Measurements from ENCODE around the gene YRDC. TPM values are rescaled to one million over a fixed set of nuclear protein-coding genes. Genes with fewer than 3 reads are reported as not detected.

Gene YRDC
- total and polyA plus RNA-seq, 2 donors (not counting 3 experiments of a cell fraction or from before 2014, with no cell fraction given): 19.2 to 20.5 TPM

DNA sequence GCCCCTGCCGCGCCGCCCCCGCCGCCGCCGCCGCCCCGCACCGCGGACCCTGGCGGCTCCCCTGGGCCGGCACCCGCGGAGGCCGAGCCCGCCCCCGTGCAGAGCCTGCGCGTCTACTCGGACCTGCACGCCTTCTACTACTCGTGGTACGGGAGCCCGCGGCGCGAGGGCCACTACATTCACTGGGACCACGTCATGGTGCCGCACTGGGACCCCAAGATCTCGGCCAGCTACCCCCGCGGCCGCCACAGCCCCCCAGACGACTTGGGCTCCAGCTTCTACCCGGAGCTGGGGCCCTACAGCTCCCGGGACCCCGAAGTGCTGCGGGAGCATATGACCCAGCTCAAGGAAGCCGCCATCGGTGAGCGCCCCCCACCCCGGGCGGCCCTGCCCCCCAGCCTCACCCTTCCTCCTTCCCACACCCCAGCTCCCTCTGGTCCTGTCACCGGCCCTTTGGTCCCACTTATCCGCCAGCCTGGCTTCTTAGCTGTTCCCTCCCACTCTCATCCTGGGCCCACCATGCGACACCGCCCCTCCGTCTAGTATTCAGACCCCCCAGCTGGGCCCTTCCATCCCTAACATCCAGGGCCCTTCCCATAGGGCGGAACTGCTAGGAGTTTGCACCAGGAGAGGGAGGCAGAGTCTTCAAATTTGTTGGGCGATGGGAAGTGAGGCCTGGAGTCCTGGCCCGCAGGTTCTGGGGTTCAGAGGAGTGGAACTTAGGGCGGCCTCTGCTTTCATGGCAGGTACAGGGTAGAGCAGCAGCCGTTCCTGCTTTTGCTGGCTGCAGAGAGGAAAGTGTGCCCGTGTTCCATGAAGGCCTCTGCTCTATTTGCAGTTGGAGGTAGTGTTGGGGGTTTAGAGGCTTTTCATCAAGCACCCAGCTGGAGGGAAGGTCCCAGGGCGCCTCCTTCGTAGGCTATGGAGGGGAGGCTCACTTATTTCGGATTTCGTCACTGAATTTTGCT lies 13.4 kb downstream of the YRDC start:
- Histone ChIP-seq H3K4me3 (replicated peaks in 1 of 3; ENCODE audit: insufficient read depth in 1 of 3, low read depth in 1 of 3, low read length in 3 of 3) (no peak overlapping the region), H3K79me2 (ENCODE audit: control insufficient read depth, insufficient read depth, low read length) (no peaks in the 10 kb centered on the region), H3K27ac (ENCODE audit: insufficient read depth, low read depth, low read length) (no peak overlapping the region), H2AFZ (ENCODE audit: low read depth, low read length) (no peak overlapping the region), H3K9me3 (replicated peaks; ENCODE audit: control insufficient read depth, insufficient read depth, low read length) (no peaks in the 10 kb centered on the region), H3K9ac (replicated peaks; ENCODE audit: extremely low read depth, insufficient read depth, low read length) (no peak overlapping the region), H3K27me3 (ENCODE audit: control insufficient read depth in 2 of 2, insufficient read depth in 2 of 2, low read length in 2 of 2) (peaks cover 9 to 16% of the 10 kb centered on the region in 2 experiments), H4K20me1 (replicated peaks; ENCODE audit: control insufficient read depth, extremely low read depth, insufficient read depth, low read length) (no peaks in the 10 kb centered on the region), H3K9me1 (replicated peaks; ENCODE audit: control insufficient read depth, extremely low read depth, insufficient read depth, low read length) (no peaks in the 10 kb centered on the region), H3K4me1 (ENCODE audit: control insufficient read depth, extremely low read depth, insufficient read depth, low read length) (peaks cover 2% of the 10 kb centered on the region), H3K36me3 (ENCODE audit: control insufficient read depth in 2 of 2, extremely low read depth in 1 of 2, insufficient read depth in 2 of 2, low read length in 2 of 2) (no peaks in the 10 kb centered on the region), H3K4me2 (ENCODE audit: insufficient read depth, low read length) (no peak overlapping the region)
- BruUV-seq (replicated peaks): no TSS peak
- CTCF ChIA-PET: no interaction called here
- FAIRE-seq (no peak), DNase-seq (ENCODE audit: low read depth, low spot score) (no peak)
- peak; percentile 62 for TF ChIP-seq EZH2 (IDR thresholded peaks at IDR 0.05; ENCODE audit: borderline replicate concordance, low read depth, low read length, severe bottlenecking)
- TF ChIP-seq POLR2A (IDR thresholded peaks at IDR 0.05; ENCODE audit: low read depth, low read length): no peak
- intact Hi-C loops (cut with micrococcal nuclease) (no loop called here), dilution Hi-C loops (cut with MboI; ENCODE audit: extremely low pct_ligation_motif_present, low sequenced_read_pairs) (no loop called here)
- POLR2A ChIA-PET: no interaction called here

DNA sequence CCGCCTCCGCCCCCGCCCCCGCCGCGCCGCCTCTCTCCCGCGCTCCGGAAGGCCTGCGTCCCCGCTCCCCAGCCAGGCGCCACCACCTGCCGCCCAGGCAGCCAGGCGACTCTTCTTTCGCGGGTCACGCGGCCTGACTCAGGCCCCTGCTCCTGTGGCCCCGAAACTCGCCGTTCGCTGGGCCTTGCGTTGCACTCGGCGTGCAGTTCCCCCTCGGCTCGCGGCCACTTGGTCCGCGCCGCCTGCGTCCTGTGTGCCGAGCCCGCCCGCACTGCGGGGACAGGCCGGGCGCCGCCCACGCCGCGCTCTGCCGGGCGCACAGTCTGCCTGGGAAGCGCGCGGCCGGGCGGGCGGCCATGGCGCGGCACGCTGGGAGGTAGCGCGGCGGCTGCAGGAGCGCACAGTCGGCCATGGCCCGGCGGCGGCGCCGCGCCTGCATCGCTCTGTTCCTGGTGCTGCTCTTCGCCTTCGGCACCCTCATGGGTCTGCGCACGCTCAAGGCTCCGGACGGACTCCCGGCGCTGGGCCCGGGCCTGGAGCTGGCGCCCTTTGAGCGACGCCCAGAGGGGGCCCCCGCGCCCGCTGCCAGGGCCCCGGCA lies 14.1 kb downstream of the YRDC start, which contains the start of gene MANEAL:
MANEAL (plus strand) TSS at position 75 of the 599 bp plus-strand sequence; CDS start at position 411, 336 bp downstream.
- H4K20me1 ChIP-seq (replicated peaks; ENCODE audit: control insufficient read depth, extremely low read depth, insufficient read depth, low read length): no peaks in the 10 kb centered on the region
- H3K9me3 ChIP-seq (replicated peaks; ENCODE audit: control insufficient read depth, insufficient read depth, low read length): no peaks in the 10 kb centered on the region
- no peak within 1 kb of the TSS for H3K9ac ChIP-seq (replicated peaks; ENCODE audit: extremely low read depth, insufficient read depth, low read length)
- CTCF ChIA-PET: interaction anchor here (1.7 kb wide), 1 partner anchor 66 kb away, joined by 5 read pairs; no protein-coding TSS in a partner anchor
- peak within 1 kb of the TSS in 2 of 3 experiments; percentile 25 to 46 for H3K4me3 ChIP-seq (replicated peaks in 1 of 3; ENCODE audit: insufficient read depth in 1 of 3, low read depth in 1 of 3, low read length in 3 of 3)
- POLR2A ChIA-PET: no interaction called here
- no peaks in the 10 kb centered on the region for H3K9me1 ChIP-seq (replicated peaks; ENCODE audit: control insufficient read depth, extremely low read depth, insufficient read depth, low read length)
- DNase-seq (ENCODE audit: low read depth, low spot score) (peak; percentile 24), FAIRE-seq (no peak)
- no peaks in the 10 kb centered on the region for H3K79me2 ChIP-seq (ENCODE audit: control insufficient read depth, insufficient read depth, low read length)
- TF ChIP-seq EZH2 (IDR thresholded peaks at IDR 0.05; ENCODE audit: borderline replicate concordance, low read depth, low read length, severe bottlenecking): peak; percentile 65
- no peak for TF ChIP-seq MYC (IDR thresholded peaks at IDR 0.05; ENCODE audit: low read depth, low read length)
- TF ChIP-seq POLR2AphosphoS5 (IDR thresholded peaks at IDR 0.05; ENCODE audit: insufficient read depth, low read depth, low read length): no peak
- TF ChIP-seq, protein P1, sequence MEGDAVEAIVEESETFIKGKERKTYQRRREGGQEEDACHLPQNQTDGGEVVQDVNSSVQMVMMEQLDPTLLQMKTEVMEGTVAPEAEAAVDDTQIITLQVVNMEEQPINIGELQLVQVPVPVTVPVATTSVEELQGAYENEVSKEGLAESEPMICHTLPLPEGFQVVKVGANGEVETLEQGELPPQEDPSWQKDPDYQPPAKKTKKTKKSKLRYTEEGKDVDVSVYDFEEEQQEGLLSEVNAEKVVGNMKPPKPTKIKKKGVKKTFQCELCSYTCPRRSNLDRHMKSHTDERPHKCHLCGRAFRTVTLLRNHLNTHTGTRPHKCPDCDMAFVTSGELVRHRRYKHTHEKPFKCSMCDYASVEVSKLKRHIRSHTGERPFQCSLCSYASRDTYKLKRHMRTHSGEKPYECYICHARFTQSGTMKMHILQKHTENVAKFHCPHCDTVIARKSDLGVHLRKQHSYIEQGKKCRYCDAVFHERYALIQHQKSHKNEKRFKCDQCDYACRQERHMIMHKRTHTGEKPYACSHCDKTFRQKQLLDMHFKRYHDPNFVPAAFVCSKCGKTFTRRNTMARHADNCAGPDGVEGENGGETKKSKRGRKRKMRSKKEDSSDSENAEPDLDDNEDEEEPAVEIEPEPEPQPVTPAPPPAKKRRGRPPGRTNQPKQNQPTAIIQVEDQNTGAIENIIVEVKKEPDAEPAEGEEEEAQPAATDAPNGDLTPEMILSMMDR (IDR thresholded peaks at IDR 0.05; ENCODE audit: extremely low read depth in 1 of 2, insufficient read depth in 1 of 2, low read depth in 1 of 2, low read length in 2 of 2): no peak
- no peak for TF ChIP-seq FOS (IDR thresholded peaks at IDR 0.05; ENCODE audit: borderline replicate concordance, insufficient read depth, low read length)
- intact Hi-C loops (cut with micrococcal nuclease) (no loop called here), dilution Hi-C loops (cut with MboI; ENCODE audit: extremely low pct_ligation_motif_present, low sequenced_read_pairs) (no loop called here)
- H3K36me3 ChIP-seq (ENCODE audit: control insufficient read depth in 2 of 2, extremely low read depth in 1 of 2, insufficient read depth in 2 of 2, low read length in 2 of 2): no peaks in the 10 kb centered on the region
- H3K4me1 ChIP-seq (ENCODE audit: control insufficient read depth, extremely low read depth, insufficient read depth, low read length): peaks cover 2% of the 10 kb centered on the region
- no peak within 1 kb of the TSS for H3K27ac ChIP-seq (ENCODE audit: insufficient read depth, low read depth, low read length)
- peak within 1 kb of the TSS; percentile 59 for H3K4me2 ChIP-seq (ENCODE audit: insufficient read depth, low read length)
- no TSS peak for BruUV-seq (replicated peaks)
- H2AFZ ChIP-seq (ENCODE audit: low read depth, low read length): peak within 1 kb of the TSS; percentile 73
- peaks cover 9 to 16% of the 10 kb centered on the region in 2 experiments for H3K27me3 ChIP-seq (ENCODE audit: control insufficient read depth in 2 of 2, insufficient read depth in 2 of 2, low read length in 2 of 2)

All from endothelial cell of umbilical vein (primary cell).